Endometrium (tissue), 2 donors: Measurements from ENCODE around the gene SLC6A13.
"Not testable (repeated sequence)": the region's sequence is repeated elsewhere in the genome, so short reads cannot be mapped to it uniquely, and the experiment has no call there.

Experiments used
- FAIRE-seq: peaks from 2 replicates; lab custom pipeline; 2012; peaks lifted over from hg19 to GRCh38; lab: Jason Lieb, UNC
- donor health status: control.
- donor health status: control.

The SLC6A13 gene

DNA sequence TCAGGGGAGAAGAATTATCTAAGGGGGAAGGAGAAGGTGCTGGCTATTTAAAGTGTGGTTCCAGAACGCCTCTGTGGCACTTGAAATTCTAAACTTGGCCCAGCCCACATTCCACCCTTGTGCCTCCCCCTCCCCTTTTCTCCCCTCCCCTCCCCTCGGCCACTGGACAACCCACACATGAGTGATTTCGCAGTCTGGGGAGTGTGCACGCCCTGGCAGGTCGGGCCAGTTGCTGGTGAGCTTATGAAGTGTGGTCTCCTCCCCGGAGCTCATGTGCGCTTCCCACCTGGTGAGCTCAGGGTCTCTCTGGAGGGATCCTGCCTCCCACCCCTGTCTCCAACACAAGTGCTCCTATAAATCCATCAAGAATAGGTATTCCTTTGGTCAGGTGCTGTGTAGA is at the start of gene SLC6A13:
TSS of gene SLC6A13 (minus strand) at position 20 of the 400 bp plus-strand sequence. CDS start 2,784 bp downstream, outside the sequence.
- no peak for FAIRE-seq

DNA sequence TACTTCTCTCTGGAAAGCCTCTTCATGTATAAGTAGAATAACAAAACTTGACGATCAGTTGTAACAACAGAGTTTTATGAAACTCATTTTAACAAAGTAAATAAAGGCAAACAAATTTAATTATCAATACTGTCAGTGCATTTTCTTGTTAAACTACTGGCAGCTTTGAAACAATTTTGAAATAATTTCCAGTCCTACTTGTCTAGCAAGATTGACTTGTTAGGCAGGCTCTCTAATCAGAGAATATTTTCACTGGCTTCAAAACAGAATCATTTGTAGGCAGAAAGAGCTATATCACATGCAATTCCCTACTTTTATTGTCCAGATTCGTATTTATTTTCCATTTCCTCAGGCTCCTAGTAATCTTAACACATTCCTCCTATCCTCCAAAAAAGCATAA is 45.9 kb upstream of the SLC6A13 start:
- no peak for FAIRE-seq

GRCh38 chr12:307406-307805 is 44.8 kb upstream of the SLC6A13 start:
- FAIRE-seq = no peak

GRCh38 chr12:304805-305204 is 42.2 kb upstream of the SLC6A13 start:
- FAIRE-seq = no peak

DNA sequence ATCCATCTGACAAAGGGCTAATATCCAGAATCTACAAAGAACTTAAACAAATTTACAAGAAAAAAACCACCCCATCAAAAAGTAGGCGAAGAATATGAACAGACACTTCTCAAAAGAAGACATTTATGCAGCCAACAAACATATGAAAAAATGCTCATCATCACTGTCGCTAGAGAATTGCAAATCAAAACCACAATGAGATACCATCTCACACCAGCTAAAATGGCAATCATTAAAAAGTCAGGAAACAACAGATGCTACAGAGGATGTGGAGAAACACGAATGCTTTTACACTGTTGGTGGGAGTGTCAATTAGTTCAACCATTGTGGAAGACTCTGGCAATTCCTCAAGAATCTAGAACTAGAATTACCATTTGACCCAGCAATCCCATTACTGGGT is 40.1 kb upstream of the SLC6A13 start:
- not testable (repeated sequence) for FAIRE-seq

- FAIRE-seq = not testable (repeated sequence)
Measured at GRCh38 chr12:300166-300565, 37.5 kb upstream of the SLC6A13 start.

DNA sequence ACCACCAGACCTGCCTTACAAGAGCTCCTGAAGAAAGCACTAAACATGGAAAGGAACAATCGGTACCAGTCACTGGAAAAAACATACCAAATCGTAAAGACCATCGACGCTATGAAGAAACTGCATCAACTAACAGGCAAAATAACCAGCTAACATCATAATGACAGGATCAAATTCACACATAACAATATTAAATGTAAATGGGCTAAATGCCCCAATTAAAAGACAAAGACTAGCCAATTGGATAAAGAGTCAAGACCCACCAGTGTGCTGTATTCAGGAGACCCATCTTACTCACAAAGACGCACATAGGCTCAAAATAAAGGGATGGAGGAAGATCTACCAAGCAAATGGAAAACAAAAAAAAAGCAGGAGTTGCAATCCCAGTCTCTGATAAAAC is 36.9 kb upstream of the SLC6A13 start:
- FAIRE-seq = not testable (repeated sequence)

GRCh38 chr12:298059-298458 is 35.4 kb upstream of the SLC6A13 start:
- not testable (repeated sequence) for FAIRE-seq

DNA sequence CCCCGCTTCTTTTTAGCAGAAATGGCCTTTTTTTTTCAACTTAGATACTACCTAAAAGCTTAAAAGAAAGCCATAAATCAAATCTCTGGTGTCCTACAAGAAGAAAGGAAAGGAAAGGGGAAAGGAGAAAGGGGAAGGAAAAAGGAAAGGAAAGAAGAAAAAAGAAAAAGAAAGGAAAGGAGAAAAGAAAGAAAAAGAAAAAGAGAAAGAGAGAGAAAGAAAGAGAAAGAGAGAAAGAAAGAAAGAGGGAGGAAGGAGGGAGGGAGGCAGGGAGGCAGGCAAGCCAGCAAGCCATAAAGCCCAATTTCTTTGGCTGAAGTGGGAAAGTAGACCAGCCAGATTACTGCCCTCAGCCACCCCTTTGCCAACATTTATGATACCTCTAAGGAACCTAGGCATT is 32.5 kb upstream of the SLC6A13 start:
- no peak for FAIRE-seq

- no peak for FAIRE-seq
Measured at GRCh38 chr12:293199-293598, 30.6 kb upstream of the SLC6A13 start.

GRCh38 chr12:292186-292585 is 29.6 kb upstream of the SLC6A13 start:
- no peak for FAIRE-seq

GRCh38 chr12:291153-291723 is 28.6 kb upstream of the SLC6A13 start:
- FAIRE-seq = no peak

DNA sequence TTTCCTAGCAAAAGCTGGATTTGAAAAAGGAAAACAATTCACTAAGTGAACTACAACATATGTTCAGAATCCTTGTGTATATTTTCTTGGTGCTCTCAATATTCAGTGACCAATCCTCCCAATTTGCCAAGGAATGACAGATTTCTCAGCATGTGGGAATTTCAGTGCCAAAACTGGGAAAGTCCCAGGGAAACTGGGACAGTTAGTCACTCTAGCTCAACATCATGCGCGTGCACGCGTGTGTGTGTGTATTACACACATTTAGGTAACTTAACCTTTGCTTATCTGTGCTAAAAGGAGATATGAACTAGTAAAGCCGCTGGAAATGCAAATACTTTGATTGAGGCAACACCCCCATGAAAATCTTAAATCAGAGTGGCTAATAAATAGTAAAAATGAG is 26.1 kb upstream of the SLC6A13 start:
- no peak for FAIRE-seq

- FAIRE-seq = no peak
Measured at GRCh38 chr12:286531-287300, 24.1 kb upstream of the SLC6A13 start.

DNA sequence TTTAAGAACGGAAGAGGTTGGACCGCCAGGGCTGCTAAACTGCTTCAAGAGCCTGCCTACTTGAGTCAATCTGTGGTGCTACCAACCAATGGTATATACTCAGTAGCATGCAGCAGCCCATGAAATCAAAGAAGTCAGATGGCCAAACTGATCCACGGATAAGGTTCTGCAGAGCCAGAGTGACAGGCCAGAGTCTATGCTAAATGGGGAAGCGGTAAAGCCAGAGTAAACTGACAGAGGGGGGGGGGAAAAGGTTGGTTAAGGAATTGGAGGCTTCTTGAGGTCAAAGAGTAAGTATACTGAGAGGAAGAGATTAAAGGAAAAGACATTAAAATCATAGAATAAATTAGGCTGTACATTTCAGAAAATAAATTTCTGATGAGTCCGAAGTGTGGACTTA is 15.4 kb upstream of the SLC6A13 start:
- no peak for FAIRE-seq

DNA sequence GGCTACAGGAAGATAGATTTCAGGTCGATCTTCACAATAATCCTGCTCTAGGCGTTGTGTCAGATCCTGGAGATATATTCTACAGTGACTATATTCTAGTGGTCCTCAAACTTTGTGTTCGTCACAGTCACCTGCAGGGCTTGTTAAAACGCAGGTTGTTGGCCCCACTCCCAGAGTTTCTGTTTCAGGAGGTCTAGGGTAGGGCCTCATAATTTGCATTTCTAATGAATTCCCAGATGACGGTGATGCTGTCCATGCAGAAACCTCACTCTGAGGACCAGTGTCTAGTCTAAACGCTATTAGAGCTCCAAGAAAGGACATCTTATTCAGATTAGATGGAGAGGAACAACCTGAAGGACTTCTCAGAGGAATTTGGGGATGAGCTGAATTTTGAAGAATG is 13.2 kb upstream of the SLC6A13 start:
- no peak for FAIRE-seq

DNA sequence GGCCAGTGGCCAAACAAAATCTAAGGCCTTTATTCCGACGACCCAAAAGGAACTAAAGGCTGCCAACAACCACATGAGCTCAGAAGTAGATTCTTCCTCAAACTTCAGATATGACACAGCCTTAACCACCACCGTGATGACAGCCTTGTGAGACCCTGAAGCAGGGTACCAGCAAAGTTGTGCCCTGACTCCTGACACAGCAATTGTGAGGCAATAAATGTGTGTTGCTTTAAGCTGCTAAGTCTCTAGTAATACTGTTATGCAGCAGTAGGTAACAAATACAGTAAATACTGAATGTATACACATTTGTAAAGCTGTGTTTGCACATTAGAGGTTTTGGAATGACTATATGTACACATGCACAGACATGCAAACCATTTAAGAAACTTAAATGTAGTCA is 10.7 kb upstream of the SLC6A13 start:
- FAIRE-seq = no peak

GRCh38 chr12:272942-273341 is 10.3 kb upstream of the SLC6A13 start:
- FAIRE-seq = no peak

GRCh38 chr12:271161-271560 is 8.5 kb upstream of the SLC6A13 start:
- no peak for FAIRE-seq

DNA sequence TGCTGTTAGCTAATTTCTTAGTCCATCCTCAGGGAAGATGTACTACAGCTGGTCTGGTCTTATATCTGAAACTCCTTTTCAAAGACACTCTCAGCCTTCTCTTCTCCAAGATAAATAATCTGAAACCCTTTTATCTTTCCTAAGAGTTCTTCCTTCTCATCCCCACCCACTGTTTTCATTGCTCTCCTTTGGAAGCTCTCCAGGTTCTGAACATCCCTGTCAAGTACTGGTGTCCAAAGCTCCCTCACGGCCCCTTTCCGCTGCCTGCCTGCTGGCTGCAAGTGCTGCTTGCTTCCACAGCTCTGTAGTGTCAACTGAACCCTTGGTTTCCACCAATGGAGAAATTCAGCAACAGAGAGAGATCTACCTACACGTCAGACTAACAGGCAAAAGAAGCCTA is 6.6 kb upstream of the SLC6A13 start:
- FAIRE-seq = no peak

- FAIRE-seq = no peak
Measured at GRCh38 chr12:268483-268840, 5.8 kb upstream of the SLC6A13 start.

DNA sequence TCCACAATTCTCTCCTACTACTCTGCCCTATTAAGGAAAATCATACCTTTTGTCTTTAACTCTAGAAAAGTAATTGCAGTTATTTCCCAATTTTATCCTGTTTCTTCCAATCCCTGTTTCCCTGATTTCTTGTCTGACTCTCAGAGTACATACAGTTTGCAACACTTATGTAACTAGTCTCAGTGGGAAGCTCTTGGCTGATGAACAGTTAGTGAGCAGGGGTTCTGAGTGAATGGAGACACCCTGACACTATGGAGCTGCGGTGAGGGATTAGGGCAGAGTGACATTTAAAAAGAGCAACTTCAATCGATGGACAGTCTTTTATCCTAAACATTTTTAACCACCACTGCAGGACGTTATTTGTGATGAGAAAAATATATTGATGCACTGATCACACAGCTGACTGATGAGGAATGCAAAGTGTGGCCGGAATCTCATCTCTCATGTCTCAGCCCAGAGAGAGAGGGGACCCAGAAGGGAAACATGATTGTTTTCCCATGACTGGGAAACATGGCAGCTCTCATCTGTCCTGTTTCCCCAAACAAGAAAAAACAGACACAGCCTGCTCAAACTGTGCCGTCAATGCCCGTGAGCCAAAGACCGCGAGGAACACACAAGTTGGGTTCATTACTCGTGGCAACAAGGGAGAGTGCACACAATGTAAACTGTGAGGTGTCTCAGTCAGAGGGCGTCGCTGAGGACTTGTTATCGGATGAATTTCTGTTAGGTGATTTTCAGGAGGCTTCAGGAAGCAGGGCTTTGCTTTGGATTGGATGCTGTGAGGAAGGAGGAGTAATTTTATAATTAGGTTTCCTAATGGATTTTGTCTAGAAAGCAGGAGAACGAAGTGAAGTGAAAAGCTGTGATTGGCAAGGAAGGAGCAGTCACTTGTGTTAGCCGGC is 5.2 kb upstream of the SLC6A13 start:
- FAIRE-seq = no peak

GRCh38 chr12:265096-265495 is 2.5 kb upstream of the SLC6A13 start:
- FAIRE-seq = no peak
